NCI-H2196 (cell line): ENCODE results near the gene FGGY.
"Not testable (repeated sequence)": the region's sequence is repeated elsewhere in the genome, so short reads cannot be mapped to it uniquely, and the experiment has no call there.

Experiments used
- DNase-seq: peaks from one replicate; lab custom pipeline; 2025; ENCODE audit not compliant: unreplicated experiment; lab: John Stamatoyannopoulos, UW

Gene FGGY

GRCh38 chr1:59477286-59477685 is 180.4 kb downstream of the FGGY start:
- DNase-seq = no peak

GRCh38 chr1:59477867-59478266 is 181.0 kb downstream of the FGGY start:
- DNase-seq = no peak

GRCh38 chr1:59478822-59479221 is 181.9 kb downstream of the FGGY start:
- DNase-seq = no peak

- DNase-seq = no peak
Measured at GRCh38 chr1:59480188-59480888, 183.4 kb downstream of the FGGY start.

GRCh38 chr1:59481881-59482505 is 185.1 kb downstream of the FGGY start:
- DNase-seq = no peak

GRCh38 chr1:59482986-59483385 is 186.1 kb downstream of the FGGY start:
- DNase-seq = no peak

GRCh38 chr1:59484096-59484495 is 187.2 kb downstream of the FGGY start:
- DNase-seq = no peak

- no peak for DNase-seq
Measured at GRCh38 chr1:59485171-59485570, 188.3 kb downstream of the FGGY start.

GRCh38 chr1:59485949-59486348 is 189.1 kb downstream of the FGGY start:
- DNase-seq = no peak

GRCh38 chr1:59486615-59487014 is 189.7 kb downstream of the FGGY start:
- DNase-seq = no peak

- no peak for DNase-seq
Measured at GRCh38 chr1:59487335-59488031, 190.6 kb downstream of the FGGY start.

GRCh38 chr1:59492500-59492899 is 195.6 kb downstream of the FGGY start:
- no peak for DNase-seq

- DNase-seq = no peak
Measured at GRCh38 chr1:59494145-59494833, 197.4 kb downstream of the FGGY start.

GRCh38 chr1:59496156-59496555 is 199.3 kb downstream of the FGGY start:
- DNase-seq = not testable (repeated sequence)

GRCh38 chr1:59497616-59498015 is 200.7 kb downstream of the FGGY start:
- no peak for DNase-seq

- no peak for DNase-seq
Measured at GRCh38 chr1:59498640-59499039, 201.7 kb downstream of the FGGY start.

- no peak for DNase-seq
Measured at GRCh38 chr1:59499273-59499942, 202.5 kb downstream of the FGGY start.

- no peak for DNase-seq
Measured at GRCh38 chr1:59499943-59500569, 203.2 kb downstream of the FGGY start.

GRCh38 chr1:59500950-59501742 is 204.3 kb downstream of the FGGY start:
- no peak for DNase-seq
